ENCODE measurements around the gene NEU2.
A peak's percentile ranks its signal among the peaks of the same experiment; 100 is the strongest.
"Not testable (repeated sequence)": the region's sequence is repeated elsewhere in the genome, so short reads cannot be mapped to it uniquely, and the experiment has no call there.

NEU2 gene

DNA sequence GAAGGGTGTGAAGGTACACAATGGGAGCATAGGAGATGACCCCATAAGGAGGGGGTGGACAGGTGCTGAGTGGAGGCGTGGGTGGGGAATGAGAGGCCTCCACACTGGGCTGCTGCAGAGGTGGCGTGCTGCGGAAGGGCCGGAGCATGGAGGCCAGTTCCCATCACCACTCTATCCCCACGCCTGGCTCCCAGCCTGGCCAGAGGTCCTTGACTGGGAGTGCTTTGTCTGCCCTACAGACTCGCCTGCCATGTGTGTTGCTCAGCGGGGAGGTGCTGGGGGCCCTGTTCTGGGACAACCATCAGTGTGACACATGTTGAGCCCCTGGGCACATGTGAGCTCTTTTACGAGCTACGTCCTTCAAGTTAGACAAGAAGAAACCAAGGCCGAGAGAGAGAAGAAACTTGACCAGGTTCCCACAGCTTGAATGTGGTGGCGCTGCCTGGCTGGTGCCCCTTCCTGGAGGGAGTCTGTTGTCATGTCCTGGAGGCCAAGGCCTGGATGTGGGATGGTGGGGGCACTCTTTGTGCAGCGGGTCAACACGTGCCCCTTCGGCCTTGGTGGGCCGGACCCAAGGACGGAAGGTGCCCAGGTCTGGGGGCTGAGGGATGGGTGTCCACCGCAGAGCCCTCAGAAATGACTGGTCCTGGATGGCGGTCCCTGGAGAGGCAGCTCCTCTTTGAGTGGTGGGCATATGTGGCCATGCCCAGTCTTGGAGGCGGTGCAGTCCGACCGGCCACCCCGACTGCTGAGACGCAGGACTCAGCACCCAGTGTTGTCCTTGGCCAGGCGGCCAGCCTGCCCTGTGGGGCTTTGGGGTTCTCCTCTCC is 26.5 kb downstream of the NEU2 start:
- no peak for DNase-seq

DNA sequence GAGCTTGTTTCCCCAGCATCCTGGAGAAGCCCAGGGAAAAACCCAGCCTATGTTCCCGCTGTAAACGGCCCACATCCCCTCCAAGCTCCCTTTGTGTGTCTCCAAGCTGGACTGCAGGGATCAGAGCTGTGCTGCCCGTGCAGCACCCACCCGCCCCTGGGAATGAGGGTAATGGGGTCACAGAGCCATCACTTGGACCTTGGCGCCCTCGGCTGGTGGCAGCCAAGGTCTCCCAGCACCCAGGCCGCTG is 27.0 kb downstream of the NEU2 start:
- DNase-seq = no peak

DNA sequence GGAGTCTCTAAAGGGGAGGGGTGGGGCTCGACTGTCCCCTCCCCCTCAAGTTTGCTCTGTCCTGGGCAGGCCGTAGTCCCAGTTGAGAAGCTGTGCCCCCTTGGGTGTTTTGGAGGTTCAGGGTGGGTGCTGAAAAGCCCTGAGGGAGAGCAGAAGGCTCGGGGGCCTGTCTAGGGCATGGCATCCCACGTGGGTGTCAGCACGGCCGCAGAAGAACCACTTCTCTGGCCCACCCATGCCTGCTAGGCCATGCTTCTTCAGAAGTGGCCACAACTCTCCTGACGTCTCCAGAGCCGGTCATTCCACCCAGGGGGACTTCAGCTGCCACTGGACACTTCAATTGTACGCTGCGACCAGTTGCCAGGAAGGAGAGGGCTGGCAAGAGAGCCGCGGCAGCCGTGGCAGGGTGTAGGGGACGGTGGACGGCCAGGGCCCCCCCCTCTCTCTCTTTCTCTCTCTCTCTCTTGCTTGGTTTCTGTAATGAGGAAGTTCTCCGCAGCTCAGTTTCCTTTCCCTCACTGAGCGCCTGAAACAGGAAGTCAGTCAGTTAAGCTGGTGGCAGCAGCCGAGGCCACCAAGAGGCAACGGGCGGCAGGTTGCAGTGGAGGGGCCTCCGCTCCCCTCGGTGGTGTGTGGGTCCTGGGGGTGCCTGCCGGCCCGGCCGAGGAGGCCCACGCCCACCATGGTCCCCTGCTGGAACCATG is 27.5 kb downstream of the NEU2 start, which contains the start of gene INPP5D:
Gene INPP5D, plus strand, starts transcription at position 546 of the 704 bp plus-strand sequence. Its CDS starts 137 bp downstream, at position 683.
- DNase-seq = peak; percentile 80 to 82

DNA sequence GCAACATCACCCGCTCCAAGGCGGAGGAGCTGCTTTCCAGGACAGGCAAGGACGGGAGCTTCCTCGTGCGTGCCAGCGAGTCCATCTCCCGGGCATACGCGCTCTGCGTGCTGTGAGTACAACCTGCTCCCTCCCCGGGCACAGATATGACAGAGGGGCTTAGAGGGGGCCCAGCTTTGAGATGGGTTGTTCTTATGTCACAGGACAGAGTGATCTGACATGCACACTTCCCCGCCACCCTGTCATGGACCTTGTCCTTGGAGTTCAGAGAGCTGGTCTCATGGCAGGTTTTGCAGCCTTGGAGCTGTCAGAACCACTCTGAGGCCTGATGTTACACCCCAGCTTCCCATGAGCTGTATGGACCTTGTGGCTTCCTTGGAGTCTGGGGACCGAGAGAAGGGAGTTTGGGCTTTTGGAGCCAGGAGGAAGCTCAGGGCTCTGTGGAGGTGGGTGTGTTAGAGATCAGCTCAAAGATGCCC is 28.1 kb downstream of the NEU2 start:
- DNase-seq = no peak

DNA sequence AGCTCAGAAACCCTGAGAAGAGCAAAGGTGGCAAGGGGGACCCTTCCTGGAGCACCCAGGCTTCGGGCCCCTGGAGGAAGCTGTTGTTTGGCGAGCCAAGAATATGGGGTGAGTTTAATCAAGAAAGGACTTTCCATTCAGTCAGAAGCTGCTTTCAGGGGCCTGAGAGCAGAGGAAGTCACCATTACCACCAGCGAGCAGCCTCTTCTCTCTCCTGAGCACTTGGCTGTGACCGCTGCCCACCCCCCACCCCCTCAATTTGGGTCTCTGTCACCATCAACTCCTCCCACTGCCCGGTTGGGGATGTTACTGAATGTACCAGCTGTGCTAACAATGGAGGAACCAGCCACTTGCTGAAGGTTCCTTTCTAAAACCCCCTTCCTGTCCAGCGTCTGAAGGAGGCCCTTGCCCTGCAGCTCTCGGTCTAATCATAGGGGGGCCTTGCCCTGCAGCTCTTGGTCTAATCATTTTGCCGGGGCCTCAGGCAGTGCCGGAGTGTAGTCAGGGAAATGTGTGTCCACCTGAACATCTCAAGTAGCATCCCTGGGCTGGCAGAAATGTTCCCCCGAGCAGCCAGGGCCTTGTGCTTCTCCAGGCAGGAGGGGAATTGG is 28.6 kb downstream of the NEU2 start:
- peak; percentile 66 to 67 for DNase-seq

DNA sequence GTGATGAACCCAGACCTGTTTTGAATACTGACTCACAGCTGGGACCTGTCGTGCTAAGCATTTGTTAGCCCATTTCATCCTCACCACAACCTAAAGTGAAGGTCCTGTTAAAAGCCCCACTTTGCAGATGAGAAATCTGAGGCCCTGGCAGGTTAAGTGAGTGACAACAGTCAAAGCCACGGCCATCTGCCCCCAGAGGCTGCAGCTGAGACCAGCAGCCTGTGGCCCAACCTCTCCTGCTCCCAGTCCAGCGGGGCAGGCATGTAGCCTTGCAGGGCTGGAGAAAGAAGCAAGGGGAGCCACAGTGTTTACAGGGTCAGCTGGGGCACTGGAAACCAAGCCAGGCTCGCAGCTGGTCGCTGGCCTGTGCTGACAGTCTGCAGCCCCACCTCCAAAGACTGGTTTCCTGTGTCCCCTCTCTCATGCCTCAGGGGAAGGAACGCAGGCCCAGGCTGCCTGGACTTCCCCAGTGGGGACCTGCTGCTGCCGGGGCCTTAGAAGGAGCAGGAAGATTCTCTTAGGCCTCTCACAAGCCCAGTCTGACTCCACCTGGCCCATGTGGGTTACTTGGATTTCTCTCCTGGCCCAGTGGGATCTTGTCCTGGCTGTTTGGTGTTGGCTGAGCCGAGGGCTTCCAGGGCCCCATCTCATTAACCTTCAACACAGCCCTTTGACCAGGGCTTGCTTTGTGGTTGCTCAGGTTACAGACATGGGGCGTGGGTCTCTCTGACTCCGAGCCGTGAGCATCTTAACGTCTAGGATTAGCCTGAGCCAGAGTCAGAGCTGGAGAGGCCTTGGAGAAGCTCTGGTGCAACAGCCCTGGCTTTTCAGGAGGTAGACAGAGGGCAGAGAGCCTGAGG is 29.3 kb downstream of the NEU2 start:
- DNase-seq = no peak

DNA sequence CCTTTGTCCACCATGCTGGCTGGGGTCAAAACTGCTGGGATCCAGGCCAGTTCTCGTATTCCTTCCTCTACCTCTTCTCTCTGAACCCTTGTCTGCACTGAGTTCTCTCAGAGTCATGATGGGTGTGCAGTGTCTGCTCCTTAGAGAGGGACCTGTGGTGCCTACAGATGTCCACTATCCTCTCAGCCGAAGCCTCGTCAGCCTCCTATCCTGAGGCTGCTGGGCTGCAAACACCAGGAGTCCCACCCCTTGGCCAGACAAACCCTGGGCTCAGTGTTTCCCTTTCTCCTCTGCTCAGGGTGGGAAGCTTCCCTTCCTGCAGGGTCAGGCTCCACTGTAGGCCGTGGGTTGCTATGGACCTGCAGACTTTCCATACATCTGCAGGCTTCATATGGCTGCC is 30.0 kb downstream of the NEU2 start:
- no peak for DNase-seq

DNA sequence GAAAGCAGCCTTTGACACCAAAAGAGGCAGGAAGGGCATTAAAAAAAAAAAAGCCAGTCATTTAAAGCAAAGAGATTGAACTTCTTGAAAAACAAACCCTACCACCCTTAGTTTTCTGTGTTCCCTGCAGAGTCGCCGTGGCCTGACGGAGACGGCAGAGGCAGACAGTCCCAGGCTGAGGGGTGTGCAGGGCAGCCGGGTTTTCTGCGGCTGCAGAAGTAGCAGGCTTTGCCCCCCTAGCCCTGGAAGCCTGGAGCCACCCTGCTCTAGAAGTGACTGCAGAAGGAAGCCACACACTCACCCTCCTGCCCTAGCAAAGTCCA is 30.4 kb downstream of the NEU2 start:
- DNase-seq = no peak

DNA sequence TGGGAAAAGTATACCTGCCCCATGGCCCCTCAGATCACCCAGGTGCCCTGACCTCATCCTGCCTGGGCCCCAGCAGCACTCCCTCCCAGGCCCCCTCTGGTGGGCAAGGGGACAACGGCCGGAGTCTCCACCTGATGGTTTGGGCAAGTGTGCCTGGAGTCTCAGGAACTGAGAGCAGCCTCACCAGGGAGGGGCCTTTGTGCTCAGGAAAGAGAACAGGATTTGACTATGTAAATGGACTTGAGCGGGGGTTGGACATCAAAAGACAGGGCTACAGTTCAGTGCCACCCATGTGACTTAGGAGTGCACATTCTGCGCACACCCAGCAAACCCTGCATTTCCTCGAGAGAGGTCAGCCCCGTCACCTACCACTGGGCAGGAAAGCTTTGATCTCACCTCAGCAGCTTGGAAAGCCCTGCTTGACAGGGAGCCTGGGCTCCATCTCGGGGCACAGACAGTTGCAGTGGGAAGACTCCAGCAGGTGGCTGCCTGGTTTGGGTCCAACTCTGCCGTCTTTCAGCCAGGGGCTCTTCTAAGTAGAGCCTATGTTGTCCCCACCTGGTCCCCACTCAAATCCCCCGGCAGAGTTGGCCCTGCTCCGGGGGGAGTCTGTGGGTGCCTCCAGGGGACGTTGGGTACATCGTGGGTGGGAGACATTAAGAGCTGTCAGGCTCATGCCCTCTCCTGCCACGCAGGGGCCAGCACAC is 30.9 kb downstream of the NEU2 start:
- DNase-seq = no peak

DNA sequence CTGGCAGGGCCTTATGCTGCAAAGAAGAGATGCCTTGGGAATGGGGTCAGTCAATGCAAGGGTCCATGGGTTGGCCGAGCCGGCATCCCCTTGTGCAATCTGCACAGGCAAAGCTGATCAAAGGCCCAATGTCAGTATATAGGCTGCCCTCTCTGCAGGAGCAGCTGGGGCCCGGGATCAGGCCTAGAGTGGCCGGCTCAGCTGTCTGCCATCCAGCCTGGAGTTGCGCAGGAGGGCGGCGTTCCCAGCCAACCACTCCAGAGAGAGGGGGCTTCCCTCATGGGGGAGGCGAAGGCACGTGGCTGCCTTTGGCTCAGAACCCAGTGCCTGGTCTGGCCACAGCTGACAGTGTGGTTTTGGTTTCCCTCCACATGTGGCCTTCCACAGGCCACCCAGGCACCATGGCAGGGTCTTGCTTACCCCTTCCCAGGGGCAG is 31.5 kb downstream of the NEU2 start:
- DNase-seq = no peak

DNA sequence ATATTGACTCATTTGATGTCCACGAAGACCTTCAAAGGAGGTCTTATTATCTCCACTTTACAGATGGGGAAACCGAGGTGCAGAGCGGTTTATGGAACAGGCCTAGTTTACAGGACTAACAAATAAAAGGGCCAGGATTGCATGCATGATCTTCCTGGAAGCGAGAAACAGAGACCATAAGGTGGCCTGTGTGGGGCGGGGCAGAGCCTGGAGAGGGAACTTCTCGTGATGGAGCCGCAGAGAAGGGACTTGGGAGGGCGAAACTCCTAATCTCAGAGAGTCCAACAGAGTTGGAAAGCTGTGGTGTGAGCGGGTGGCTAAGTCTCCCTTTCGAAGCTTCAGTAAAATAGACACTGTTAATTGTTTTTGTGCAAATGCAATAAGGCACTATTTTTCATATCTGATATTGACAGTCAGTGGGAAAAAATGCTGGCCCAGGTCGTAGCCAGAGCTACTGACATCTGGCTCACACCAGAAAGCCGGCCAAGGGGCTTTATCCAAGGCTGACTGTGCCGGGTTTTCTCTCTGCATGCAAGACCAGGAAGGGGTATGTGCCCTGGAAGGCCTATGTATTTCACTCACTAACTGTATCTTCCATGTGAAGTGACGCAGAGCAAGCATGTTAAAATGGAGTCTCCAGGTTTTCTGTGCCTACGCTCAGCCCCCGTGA is 32.2 kb downstream of the NEU2 start:
- no peak for DNase-seq

DNA sequence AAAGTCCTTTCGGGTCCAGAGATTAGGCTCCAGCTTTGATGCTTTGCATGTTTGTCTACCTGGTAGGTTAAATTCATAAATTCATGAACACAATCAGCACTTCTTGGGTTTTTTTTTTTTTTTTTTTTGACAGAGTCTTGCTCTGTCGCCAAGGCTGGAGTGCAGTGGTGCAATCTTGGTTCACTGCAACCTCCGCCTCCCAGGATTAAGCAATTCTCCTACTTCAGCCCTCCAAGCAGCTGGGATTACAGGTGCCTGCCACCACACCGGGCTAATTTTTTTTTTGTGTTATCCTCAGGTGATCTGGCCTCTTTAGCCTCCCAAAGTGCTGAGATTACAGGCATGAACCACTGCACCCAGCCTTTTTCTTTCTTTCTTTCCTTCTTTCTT is 32.7 kb downstream of the NEU2 start:
- DNase-seq = not testable (repeated sequence)

DNA sequence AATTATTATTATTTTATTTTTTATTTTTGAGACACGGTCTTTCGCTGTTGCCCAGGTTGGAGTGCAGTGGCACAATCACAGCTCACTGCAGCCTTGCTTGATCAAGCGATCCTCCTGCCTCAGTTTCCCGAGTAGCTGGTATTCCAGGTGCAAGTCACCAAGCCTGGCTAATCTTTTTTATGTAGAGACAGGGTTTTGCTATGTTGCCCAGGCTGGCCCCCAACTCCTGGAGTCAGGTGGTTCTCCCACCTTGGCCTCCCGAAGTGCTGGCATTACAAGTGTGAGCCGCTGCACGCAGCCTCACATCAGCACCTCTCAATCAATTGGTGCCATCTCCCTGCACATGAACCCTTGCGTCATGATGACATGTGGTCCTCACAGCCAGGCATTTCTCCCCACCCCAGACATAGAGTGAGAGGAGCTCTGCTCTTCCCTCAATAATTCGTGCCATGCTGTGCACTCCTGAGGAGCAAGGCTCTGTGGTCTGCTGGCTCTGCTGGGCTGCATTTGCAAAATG is 33.5 kb downstream of the NEU2 start:
- no peak for DNase-seq

DNA sequence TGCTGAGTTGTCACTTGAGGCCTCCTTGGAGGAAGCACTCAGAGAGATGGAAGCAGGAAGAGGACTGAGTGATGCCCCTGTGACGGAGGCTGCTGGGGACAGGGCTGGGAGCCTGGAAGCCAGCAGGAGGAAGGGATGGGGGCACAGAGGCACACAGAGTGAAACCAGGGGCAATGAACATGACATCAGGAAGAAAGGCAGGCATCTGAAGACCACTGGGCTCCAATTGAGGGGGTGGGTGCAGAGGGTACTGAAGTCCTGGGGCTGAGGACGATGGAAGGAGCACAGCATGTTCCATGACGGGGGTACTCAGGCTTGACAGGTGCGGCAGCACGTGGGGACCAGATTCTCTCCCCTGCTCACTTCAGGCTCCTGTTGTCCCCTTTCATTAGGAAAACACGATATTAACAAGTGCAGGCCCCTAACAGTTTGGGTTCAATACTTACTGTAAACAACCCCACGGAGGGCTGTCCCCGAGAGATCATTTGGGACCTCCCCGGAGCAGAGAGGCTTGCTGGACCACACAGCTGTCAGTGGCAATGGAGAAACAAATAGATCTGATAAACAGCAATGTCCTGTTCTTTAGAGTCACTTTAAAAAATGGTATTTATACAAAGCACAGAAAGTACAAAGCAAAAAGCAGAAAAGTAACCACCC is 36.4 kb downstream of the NEU2 start:
- no peak for DNase-seq

DNA sequence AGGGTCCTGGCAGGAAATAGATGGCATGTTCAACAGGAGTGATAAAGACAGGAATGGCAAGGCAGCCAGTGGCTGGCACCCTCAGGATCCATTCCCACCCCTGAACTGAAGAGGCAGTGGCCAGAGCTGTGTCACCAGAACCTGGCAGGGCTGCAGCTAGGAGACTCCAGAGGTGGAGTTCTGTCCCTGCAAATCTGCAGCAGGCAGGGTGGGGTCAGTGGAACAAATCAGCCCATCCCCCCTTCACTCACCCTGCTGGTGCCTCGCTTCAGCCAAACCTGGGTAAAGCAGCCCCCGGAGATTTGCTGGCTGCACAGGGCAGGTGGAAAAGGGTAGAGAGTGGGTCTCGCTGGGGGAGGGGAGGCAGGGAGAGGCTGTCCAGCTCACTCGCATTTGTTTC is 40.4 kb downstream of the NEU2 start:
- peak in 1 of 2 experiments; percentile 15 for DNase-seq

DNA sequence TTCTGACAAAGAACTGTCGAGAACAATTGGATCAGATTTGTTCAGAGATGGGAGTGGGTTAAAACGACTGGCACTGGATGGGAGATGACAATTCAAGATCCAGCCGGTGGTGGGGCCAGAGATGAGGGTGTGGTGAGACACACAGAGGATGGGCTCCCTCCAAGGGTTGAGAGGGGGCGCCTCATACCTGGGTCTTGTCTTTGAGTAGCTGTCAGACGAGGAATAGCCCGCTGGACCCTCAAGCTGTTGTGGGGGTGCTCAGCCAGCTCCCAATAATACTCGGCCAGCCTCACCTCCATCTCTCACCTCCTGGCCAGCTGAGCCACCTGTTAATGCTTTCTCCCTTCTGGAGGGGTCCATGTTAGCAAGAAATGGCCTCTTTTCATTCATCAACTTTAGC is 41.6 kb downstream of the NEU2 start:
- DNase-seq = peak; percentile 11 to 15

DNA sequence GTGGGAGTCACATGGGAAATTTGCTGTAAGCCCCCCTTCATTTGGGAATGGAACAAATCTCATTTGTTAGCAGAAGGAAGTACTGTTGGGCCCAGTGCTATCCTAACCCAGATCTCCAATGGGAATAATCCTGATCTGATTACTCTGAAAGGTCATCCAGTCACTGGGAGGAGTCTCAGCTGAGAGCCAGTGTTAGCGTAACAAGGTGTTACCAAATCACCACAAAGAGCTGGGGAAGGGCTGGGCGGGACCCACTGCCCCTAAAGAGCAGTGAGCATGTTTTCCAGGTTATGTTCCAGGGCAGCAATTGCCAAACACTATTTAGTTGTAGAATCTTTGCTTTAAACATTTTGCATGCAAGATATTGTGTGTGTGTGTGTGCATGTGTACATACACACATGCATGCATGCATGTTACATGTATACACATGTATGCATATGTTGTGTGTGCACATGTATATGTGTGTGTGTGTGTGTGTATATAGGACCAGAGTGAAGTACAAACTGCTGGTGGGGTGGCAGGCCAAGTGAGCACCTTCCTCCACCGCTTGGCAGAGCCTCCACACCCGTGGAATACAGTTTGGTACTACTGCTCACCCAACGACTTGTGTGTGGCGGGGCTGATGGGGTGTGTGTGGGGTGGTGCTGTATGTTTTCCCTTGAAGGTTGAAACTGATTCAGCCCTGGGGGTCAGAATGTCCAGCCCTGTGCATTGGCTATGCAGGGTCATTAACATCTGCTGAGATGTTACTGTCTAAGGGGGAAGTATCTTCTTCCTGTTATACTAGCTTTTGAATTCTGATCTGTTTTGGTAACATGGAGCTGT is 42.9 kb downstream of the NEU2 start:
- peak in 1 of 2 experiments; percentile 26 for DNase-seq

DNA sequence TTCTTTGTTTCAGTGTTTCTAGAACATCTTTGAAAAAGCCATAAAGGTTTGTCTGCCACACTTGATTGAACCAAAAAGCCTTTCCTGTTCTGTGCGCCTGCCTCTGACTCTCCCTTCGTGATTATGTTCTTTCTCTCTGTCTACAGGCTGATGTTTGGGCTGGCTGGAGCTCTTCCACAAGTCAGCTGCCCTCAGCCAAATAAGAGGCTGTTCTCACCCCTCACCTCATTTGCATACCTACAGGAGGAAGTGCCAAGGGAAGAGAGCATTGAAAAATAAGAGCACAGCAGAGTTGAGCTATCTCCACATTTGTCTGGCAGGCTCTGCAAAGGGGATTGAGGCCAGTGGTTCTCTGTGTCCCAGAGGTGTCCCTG is 43.5 kb downstream of the NEU2 start:
- DNase-seq = peak in 1 of 2 experiments; percentile 32

DNA sequence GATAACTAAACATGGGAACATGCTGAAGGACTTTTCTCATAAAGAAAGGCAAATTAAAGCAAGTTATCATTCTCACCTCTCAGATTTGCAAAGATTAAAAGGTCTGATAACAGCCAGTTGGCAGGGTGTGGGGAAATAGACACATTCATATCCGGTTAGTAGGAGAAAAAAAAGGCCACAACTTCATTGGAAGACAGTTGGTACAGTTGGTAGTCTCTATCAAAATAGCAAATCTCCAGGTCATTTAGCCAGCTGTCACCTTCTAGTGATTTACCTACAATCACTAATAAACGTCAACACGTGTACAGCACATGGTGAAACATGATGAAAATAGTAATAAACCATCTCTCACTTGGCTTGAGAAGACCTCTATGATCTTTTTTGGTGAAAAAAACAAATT is 44.3 kb downstream of the NEU2 start:
- DNase-seq = peak in 1 of 2 experiments; percentile 15

DNA sequence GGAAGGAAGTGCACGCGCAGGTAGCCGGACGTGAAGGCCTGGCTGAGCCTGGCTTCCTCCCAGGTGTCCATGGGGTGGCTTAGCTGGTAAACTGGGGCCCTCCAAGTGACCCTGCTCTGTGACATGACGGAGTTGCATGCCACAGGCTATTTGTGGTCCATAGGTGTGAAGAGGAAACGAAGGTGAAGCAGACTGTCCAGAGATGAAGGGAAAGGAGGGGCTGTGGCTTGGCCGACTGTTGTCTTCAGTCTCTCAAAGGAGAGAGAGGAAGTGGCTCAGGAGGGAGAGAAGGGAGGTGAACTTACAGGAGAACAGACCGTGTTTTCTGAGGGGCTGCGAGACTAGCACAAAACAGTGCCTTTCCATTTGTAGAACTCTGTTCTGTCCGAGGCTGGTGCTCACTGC is 47.0 kb downstream of the NEU2 start:
- DNase-seq = peak in 1 of 2 experiments; percentile 54

All from activated T-cell treated with anti-CD3 and anti-CD28 coated beads, Interleukin-2, amount 50 U/mL, for 48 hours (primary cell).